Gastrocnemius medialis (tissue), 4 donors: ENCODE data around the gene CEP78.

Experiments used
- POLR2A ChIP-seq, 2 donors: fragments of 450-650 bp; IDR thresholded peaks; one replicate each; pipeline ENCODE4 v1.6.1; 2017; ENCODE audit warnings: antibody characterized with exemption in 2 of 2, mild to moderate bottlenecking in 2 of 2, moderate library complexity in 2 of 2
- TF ChIP-seq, protein P1 (sequence below), 5 experiments: fragments of 450-650 bp in 3 of 5; fragments of 200-600 bp in 2 of 5; sonication (generic) in 2 of 5; IDR thresholded peaks in 4 of 5; conservative IDR thresholded peaks in 1 of 5; 1 replicate in 4 of 5; 2 replicates in 1 of 5; pipeline ENCODE4 v1.5.1; 2016 to 2019; ENCODE audit warnings: antibody characterized with exemption in 5 of 5, mild to moderate bottlenecking in 3 of 5, moderate library complexity in 3 of 5

DNA sequence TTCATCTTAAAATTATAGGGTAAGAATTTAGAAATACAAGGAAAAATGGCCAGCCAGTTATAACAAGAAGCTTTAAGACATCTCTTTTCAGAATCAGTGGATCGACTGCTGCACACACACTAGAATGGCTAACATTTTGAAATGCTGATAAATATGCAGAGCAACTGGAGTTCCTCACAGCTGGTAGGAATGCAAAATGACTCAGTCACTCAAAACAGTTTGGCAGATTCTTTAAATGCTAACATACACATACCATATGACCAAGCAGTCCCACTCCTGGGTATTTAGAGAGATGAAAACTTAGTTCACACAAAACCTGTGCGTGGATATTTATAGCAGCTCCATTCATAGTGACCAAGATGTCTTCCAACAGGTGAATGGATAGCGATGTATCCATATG lies 37.9 kb downstream of the CEP78 start:
- TF ChIP-seq, protein P1, sequence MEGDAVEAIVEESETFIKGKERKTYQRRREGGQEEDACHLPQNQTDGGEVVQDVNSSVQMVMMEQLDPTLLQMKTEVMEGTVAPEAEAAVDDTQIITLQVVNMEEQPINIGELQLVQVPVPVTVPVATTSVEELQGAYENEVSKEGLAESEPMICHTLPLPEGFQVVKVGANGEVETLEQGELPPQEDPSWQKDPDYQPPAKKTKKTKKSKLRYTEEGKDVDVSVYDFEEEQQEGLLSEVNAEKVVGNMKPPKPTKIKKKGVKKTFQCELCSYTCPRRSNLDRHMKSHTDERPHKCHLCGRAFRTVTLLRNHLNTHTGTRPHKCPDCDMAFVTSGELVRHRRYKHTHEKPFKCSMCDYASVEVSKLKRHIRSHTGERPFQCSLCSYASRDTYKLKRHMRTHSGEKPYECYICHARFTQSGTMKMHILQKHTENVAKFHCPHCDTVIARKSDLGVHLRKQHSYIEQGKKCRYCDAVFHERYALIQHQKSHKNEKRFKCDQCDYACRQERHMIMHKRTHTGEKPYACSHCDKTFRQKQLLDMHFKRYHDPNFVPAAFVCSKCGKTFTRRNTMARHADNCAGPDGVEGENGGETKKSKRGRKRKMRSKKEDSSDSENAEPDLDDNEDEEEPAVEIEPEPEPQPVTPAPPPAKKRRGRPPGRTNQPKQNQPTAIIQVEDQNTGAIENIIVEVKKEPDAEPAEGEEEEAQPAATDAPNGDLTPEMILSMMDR (IDR thresholded peaks at IDR 0.05 in 4 of 5, conservative IDR thresholded peaks at IDR 0.05 in 1 of 5): no peak
- TF ChIP-seq POLR2A (IDR thresholded peaks at IDR 0.05): no peak
